Measurements from ENCODE around the gene PHF21A.

Gene PHF21A

GRCh38 chr11:45899086-45899447, 222.2 kb downstream of the PHF21A start:
- H3K4me1 ChIP-seq (ENCODE audit: insufficient read depth, insufficient read length): peaks cover 49% of the 10 kb centered on the region
- no peak for DNase-seq (ENCODE audit: low read depth, low spot score)
- H3K9me3 ChIP-seq (ENCODE audit: insufficient read depth, low read length): no peaks in the 10 kb centered on the region
- peaks cover 17% of the 10 kb centered on the region for H3K36me3 ChIP-seq (ENCODE audit: insufficient read depth, insufficient read length, low read length)
- peaks cover 19% of the 10 kb centered on the region for H3K27me3 ChIP-seq (ENCODE audit: insufficient read depth, insufficient read length)
- TF ChIP-seq YY1 (IDR thresholded peaks at IDR 0.05; ENCODE audit: insufficient read depth, insufficient read length): no peak
- TF ChIP-seq ZNF274 (IDR thresholded peaks at IDR 0.05; ENCODE audit: low read depth, low read length): no peak
- no peak for TF ChIP-seq SUZ12 (IDR thresholded peaks at IDR 0.05; ENCODE audit: extremely low read depth, insufficient read depth, insufficient read length)
- no peak overlapping the region for H3K9ac ChIP-seq (ENCODE audit: insufficient read length, low read depth)
- no peak overlapping the region for H3K4me3 ChIP-seq (ENCODE audit: insufficient read length, low read depth)

- no peak for DNase-seq (ENCODE audit: low read depth, low spot score)
- peaks cover 19% of the 10 kb centered on the region for H3K27me3 ChIP-seq (ENCODE audit: insufficient read depth, insufficient read length)
- no peaks in the 10 kb centered on the region for H3K9me3 ChIP-seq (ENCODE audit: insufficient read depth, low read length)
- H3K4me1 ChIP-seq (ENCODE audit: insufficient read depth, insufficient read length): peaks cover 54% of the 10 kb centered on the region
- TF ChIP-seq YY1 (IDR thresholded peaks at IDR 0.05; ENCODE audit: insufficient read depth, insufficient read length): no peak
- no peak for TF ChIP-seq ZNF274 (IDR thresholded peaks at IDR 0.05; ENCODE audit: low read depth, low read length)
- TF ChIP-seq SUZ12 (IDR thresholded peaks at IDR 0.05; ENCODE audit: extremely low read depth, insufficient read depth, insufficient read length): no peak
- no peak overlapping the region for H3K9ac ChIP-seq (ENCODE audit: insufficient read length, low read depth)
- no peak overlapping the region for H3K4me3 ChIP-seq (ENCODE audit: insufficient read length, low read depth)
- H3K36me3 ChIP-seq (ENCODE audit: insufficient read depth, insufficient read length, low read length): peaks cover 2% of the 10 kb centered on the region
Measured at GRCh38 chr11:45897556-45897955, 223.7 kb downstream of the PHF21A start.

GRCh38 chr11:45896422-45896984, 224.8 kb downstream of the PHF21A start:
- peaks cover 19% of the 10 kb centered on the region for H3K27me3 ChIP-seq (ENCODE audit: insufficient read depth, insufficient read length)
- H3K4me1 ChIP-seq (ENCODE audit: insufficient read depth, insufficient read length): peaks cover 48% of the 10 kb centered on the region
- peak; percentile 76 for DNase-seq (ENCODE audit: low read depth, low spot score)
- no peak overlapping the region for H3K4me3 ChIP-seq (ENCODE audit: insufficient read length, low read depth)
- no peak for TF ChIP-seq ZNF274 (IDR thresholded peaks at IDR 0.05; ENCODE audit: low read depth, low read length)
- H3K9me3 ChIP-seq (ENCODE audit: insufficient read depth, low read length): no peaks in the 10 kb centered on the region
- H3K36me3 ChIP-seq (ENCODE audit: insufficient read depth, insufficient read length, low read length): no peaks in the 10 kb centered on the region
- H3K9ac ChIP-seq (ENCODE audit: insufficient read length, low read depth): peak overlapping the region; percentile 39

GRCh38 chr11:45895553-45896259, 225.5 kb downstream of the PHF21A start:
- H3K9ac ChIP-seq (ENCODE audit: insufficient read length, low read depth): peak overlapping the region; percentile 39
- H3K27me3 ChIP-seq (ENCODE audit: insufficient read depth, insufficient read length): peaks cover 15% of the 10 kb centered on the region
- no peak for TF ChIP-seq ZNF274 (IDR thresholded peaks at IDR 0.05; ENCODE audit: low read depth, low read length)
- no peak for TF ChIP-seq SUZ12 (IDR thresholded peaks at IDR 0.05; ENCODE audit: extremely low read depth, insufficient read depth, insufficient read length)
- TF ChIP-seq YY1 (IDR thresholded peaks at IDR 0.05; ENCODE audit: insufficient read depth, insufficient read length): no peak
- peaks cover 41% of the 10 kb centered on the region for H3K4me1 ChIP-seq (ENCODE audit: insufficient read depth, insufficient read length)
- DNase-seq (ENCODE audit: low read depth, low spot score): no peak
- H3K9me3 ChIP-seq (ENCODE audit: insufficient read depth, low read length): no peaks in the 10 kb centered on the region
- no peaks in the 10 kb centered on the region for H3K36me3 ChIP-seq (ENCODE audit: insufficient read depth, insufficient read length, low read length)
- no peak overlapping the region for H3K4me3 ChIP-seq (ENCODE audit: insufficient read length, low read depth)

DNA sequence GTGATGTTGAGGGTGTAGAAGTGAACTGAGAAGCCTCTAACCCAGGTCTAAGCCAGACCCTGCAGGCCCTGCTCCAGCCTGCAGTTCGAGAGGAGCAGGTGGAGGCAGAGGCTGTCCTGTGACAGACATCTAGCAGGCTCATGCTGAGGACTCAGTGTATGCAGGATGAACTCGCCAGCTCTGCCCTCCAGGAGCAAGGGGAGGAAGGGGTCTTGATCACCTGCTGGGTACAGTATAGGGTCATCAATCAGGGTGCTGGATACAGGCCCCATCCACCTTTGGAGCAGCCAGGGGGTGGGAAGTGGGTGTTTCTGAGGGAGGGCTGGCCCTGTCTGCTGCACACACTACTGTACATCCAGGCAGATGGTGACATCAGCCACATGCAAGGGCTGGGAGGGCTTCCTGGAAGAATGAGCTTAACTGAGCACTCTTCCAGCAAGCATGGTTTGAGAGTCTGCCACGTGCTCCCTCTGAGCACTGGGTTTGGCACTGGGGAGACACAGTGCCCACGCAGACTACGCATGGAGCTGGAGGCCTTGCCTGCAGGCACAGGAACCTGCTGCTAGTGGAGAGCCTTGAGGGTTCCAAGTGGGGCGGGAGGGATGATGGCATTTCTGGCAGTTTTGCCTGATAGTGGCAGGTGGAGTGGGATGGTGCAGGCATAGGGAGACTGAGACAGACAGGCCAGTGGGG, 226.6 kb downstream of the PHF21A start:
- TF ChIP-seq ZNF274 (IDR thresholded peaks at IDR 0.05; ENCODE audit: low read depth, low read length) (no peak), YY1 (IDR thresholded peaks at IDR 0.05; ENCODE audit: insufficient read depth, insufficient read length) (no peak), SUZ12 (IDR thresholded peaks at IDR 0.05; ENCODE audit: extremely low read depth, insufficient read depth, insufficient read length) (no peak)
- Histone ChIP-seq H3K9me3 (ENCODE audit: insufficient read depth, low read length) (no peaks in the 10 kb centered on the region), H3K9ac (ENCODE audit: insufficient read length, low read depth) (no peak overlapping the region), H3K36me3 (ENCODE audit: insufficient read depth, insufficient read length, low read length) (no peaks in the 10 kb centered on the region), H3K4me1 (ENCODE audit: insufficient read depth, insufficient read length) (peaks cover 40% of the 10 kb centered on the region), H3K4me3 (ENCODE audit: insufficient read length, low read depth) (no peak overlapping the region), H3K27me3 (ENCODE audit: insufficient read depth, insufficient read length) (peaks cover 10% of the 10 kb centered on the region)
- DNase-seq (ENCODE audit: low read depth, low spot score): no peak

DNA sequence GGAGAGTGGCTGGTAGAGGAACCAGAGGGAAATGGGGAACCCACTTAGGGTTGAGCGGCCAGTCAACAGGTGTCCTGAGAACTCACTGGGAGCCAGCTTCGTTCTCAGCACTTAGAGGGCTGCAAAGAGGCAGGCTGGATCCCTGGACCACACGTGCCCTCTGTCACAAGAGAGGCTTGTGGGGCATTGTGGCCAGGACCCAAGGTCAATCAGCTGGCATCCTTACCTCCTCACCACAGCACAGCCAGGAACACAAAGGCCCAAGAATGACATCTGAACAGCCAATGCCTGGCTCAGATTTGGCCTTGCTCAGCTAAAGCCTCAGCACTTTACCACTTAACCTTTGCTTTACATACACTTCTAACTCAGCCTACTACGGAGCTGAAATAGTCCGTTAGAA, 228.4 kb downstream of the PHF21A start:
- DNase-seq (ENCODE audit: low read depth, low spot score): no peak

GRCh38 chr11:45890886-45891550, 230.2 kb downstream of the PHF21A start:
- H3K27me3 ChIP-seq (ENCODE audit: insufficient read depth, insufficient read length): peaks cover 17% of the 10 kb centered on the region
- no peak overlapping the region for H3K4me3 ChIP-seq (ENCODE audit: insufficient read length, low read depth)
- H3K9ac ChIP-seq (ENCODE audit: insufficient read length, low read depth): no peak overlapping the region
- H3K9me3 ChIP-seq (ENCODE audit: insufficient read depth, low read length): no peaks in the 10 kb centered on the region
- TF ChIP-seq YY1 (IDR thresholded peaks at IDR 0.05; ENCODE audit: insufficient read depth, insufficient read length): no peak
- TF ChIP-seq ZNF274 (IDR thresholded peaks at IDR 0.05; ENCODE audit: low read depth, low read length): no peak
- no peak for TF ChIP-seq SUZ12 (IDR thresholded peaks at IDR 0.05; ENCODE audit: extremely low read depth, insufficient read depth, insufficient read length)
- peaks cover 21% of the 10 kb centered on the region for H3K4me1 ChIP-seq (ENCODE audit: insufficient read depth, insufficient read length)
- no peaks in the 10 kb centered on the region for H3K36me3 ChIP-seq (ENCODE audit: insufficient read depth, insufficient read length, low read length)
- no peak for DNase-seq (ENCODE audit: low read depth, low spot score)

More for the DNA sequence above, 228.4 kb downstream of the PHF21A start:
- no peak overlapping the region for H3K9ac ChIP-seq (ENCODE audit: insufficient read length, low read depth)
- H3K4me3 ChIP-seq (ENCODE audit: insufficient read length, low read depth): no peak overlapping the region
- no peaks in the 10 kb centered on the region for H3K36me3 ChIP-seq (ENCODE audit: insufficient read depth, insufficient read length, low read length)
- TF ChIP-seq SUZ12 (IDR thresholded peaks at IDR 0.05; ENCODE audit: extremely low read depth, insufficient read depth, insufficient read length): no peak
- TF ChIP-seq ZNF274 (IDR thresholded peaks at IDR 0.05; ENCODE audit: low read depth, low read length): no peak
- no peak for TF ChIP-seq YY1 (IDR thresholded peaks at IDR 0.05; ENCODE audit: insufficient read depth, insufficient read length)
- peaks cover 30% of the 10 kb centered on the region for H3K4me1 ChIP-seq (ENCODE audit: insufficient read depth, insufficient read length)
- H3K9me3 ChIP-seq (ENCODE audit: insufficient read depth, low read length): no peaks in the 10 kb centered on the region
- peaks cover 10% of the 10 kb centered on the region for H3K27me3 ChIP-seq (ENCODE audit: insufficient read depth, insufficient read length)
